ENCODE data around the gene CRP. TPM values are rescaled to one million over a fixed set of nuclear protein-coding genes. Genes with fewer than 3 reads are reported as not detected.

The CRP gene
- total and polyA plus RNA-seq, 9 of the 15 experiments (the other 6 are each of a cell fraction or from before 2014, with no cell fraction given), result 0.69 TPM; not detected in 8

DNA sequence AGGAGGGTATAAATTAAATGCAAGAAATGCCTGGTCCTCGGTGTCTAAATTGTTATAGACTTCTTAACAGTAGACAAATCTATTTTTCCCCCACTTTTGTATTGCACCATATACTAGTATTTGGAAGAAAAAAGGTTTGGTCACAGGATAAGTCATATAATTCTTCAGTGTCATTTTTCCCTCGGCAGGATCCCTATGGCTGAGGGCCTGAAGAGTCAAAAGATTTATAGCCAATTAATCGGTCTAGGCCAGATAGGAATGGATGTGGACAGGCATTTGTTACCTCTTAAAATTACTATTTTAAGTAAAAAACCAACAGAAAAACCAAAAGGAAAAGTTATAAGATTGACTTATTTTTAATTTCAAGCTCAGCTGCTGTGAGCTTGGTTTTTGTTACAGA is 45.6 kb downstream of the CRP start:
- TF ChIP-seq ILF3 (IDR thresholded peaks at IDR 0.05; ENCODE audit: borderline replicate concordance) (no peak), CBX3 (IDR thresholded peaks at IDR 0.05; ENCODE audit: borderline replicate concordance in 1 of 2, low read length in 2 of 2) (no peak), CREB3 (tag; conservative IDR thresholded peaks at IDR 0.05; ENCODE audit: low read depth) (no peak), ZSCAN32 (CRISPR knock-in tag; IDR thresholded peaks at IDR 0.05) (no peak), ELF1 (tag; IDR thresholded peaks at IDR 0.05) (no peak), HDAC1 (IDR thresholded peaks at IDR 0.05) (no peak), ZNF717 (CRISPR knock-in tag; IDR thresholded peaks at IDR 0.05) (no peak)
- TF ChIP-seq, protein P1, sequence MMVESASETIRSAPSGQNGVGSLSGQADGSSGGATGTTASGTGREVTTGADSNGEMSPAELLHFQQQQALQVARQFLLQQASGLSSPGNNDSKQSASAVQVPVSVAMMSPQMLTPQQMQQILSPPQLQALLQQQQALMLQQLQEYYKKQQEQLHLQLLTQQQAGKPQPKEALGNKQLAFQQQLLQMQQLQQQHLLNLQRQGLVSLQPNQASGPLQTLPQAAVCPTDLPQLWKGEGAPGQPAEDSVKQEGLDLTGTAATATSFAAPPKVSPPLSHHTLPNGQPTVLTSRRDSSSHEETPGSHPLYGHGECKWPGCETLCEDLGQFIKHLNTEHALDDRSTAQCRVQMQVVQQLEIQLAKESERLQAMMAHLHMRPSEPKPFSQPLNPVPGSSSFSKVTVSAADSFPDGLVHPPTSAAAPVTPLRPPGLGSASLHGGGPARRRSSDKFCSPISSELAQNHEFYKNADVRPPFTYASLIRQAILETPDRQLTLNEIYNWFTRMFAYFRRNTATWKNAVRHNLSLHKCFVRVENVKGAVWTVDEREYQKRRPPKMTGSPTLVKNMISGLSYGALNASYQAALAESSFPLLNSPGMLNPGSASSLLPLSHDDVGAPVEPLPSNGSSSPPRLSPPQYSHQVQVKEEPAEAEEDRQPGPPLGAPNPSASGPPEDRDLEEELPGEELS (CRISPR knock-in tag; IDR thresholded peaks at IDR 0.05; ENCODE audit: borderline replicate concordance), result no peak
- TF ChIP-seq, protein P2, sequence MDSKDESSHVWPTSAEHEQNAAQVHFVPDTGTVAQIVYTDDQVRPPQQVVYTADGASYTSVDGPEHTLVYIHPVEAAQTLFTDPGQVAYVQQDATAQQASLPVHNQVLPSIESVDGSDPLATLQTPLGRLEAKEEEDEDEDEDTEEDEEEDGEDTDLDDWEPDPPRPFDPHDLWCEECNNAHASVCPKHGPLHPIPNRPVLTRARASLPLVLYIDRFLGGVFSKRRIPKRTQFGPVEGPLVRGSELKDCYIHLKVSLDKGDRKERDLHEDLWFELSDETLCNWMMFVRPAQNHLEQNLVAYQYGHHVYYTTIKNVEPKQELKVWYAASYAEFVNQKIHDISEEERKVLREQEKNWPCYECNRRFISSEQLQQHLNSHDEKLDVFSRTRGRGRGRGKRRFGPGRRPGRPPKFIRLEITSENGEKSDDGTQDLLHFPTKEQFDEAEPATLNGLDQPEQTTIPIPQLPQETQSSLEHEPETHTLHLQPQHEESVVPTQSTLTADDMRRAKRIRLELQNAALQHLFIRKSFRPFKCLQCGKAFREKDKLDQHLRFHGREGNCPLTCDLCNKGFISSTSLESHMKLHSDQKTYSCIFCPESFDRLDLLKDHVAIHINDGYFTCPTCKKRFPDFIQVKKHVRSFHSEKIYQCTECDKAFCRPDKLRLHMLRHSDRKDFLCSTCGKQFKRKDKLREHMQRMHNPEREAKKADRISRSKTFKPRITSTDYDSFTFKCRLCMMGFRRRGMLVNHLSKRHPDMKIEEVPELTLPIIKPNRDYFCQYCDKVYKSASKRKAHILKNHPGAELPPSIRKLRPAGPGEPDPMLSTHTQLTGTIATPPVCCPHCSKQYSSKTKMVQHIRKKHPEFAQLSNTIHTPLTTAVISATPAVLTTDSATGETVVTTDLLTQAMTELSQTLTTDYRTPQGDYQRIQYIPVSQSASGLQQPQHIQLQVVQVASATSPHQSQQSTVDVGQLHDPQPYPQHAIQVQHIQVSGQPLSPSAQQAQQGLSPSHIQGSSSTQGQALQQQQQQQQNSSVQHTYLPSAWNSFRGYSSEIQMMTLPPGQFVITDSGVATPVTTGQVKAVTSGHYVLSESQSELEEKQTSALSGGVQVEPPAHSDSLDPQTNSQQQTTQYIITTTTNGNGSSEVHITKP (IDR thresholded peaks at IDR 0.05; ENCODE audit: partially characterized antibody), result no peak
- Histone ChIP-seq H3K9me3 (replicated peaks; ENCODE audit: control insufficient read depth, insufficient read depth, low read depth, low read length) (no peaks in the 10 kb centered on the region), H3K9ac (ENCODE audit: insufficient read depth in 1 of 2, low read depth in 2 of 2, low read length in 2 of 2) (no peak overlapping the region), H2AFZ (ENCODE audit: low read depth, low read length) (no peak overlapping the region), H3K4me1 (replicated peaks in 1 of 2; ENCODE audit: control insufficient read depth in 2 of 2, insufficient read depth in 2 of 2, low read length in 2 of 2) (no peaks in the 10 kb centered on the region), H3K4me2 (ENCODE audit: insufficient read depth, low read length) (no peak overlapping the region), H3K27ac (ENCODE audit: extremely low read depth, low read depth, low read length) (no peak overlapping the region), H3K36me3 (ENCODE audit: control insufficient read depth, insufficient read depth, low read length) (no peaks in the 10 kb centered on the region), H3K9me1 (ENCODE audit: control insufficient read depth, insufficient read depth, low read length) (no peaks in the 10 kb centered on the region), H3K4me3 (no peak overlapping the region), H3K79me2 (ENCODE audit: control insufficient read depth, insufficient read depth, low read length) (no peaks in the 10 kb centered on the region), H4K20me1 (replicated peaks; ENCODE audit: control insufficient read depth, insufficient read depth, low read length) (no peaks in the 10 kb centered on the region), H3K27me3 (ENCODE audit: control insufficient read depth in 2 of 2, insufficient read depth in 2 of 2, low read length in 2 of 2) (no peaks in the 10 kb centered on the region)
- ATAC-seq (no peak), DNase-seq (ENCODE audit: extremely low read depth in 1 of 4, low spot score in 3 of 4) (no peak), FAIRE-seq (no peak)
- intact Hi-C loops (cut with micrococcal nuclease) (no loop called here), in situ Hi-C loops (cut with MboI) (no loop called here)
- ChIA-PET CTCF (ENCODE audit: low intra/inter-chr PET ratio) (no interaction called here), POLR2A (no interaction called here)
- WGBS (ENCODE audit: insufficient coverage, low coverage, missing lambda C conversion rate), result 0% methylated on average over 3 of the region's 3 CpGs
- BruUV-seq (replicated peaks), result no TSS peak

Measured in K562 (cell line).